Kidney glomerular epithelial cell (primary cell): ENCODE results near the gene NUP35.

Source experiments
- DNase-seq: peaks from one replicate; lab custom pipeline; 2025; lab: John Stamatoyannopoulos, UW

Gene NUP35

GRCh38 chr2:183124222-183124956, at the start of gene NUP35:
Gene NUP35 (plus strand): TSS chr2:183124443. CDS start chr2:183124458, 15 bp downstream.
- DNase-seq = peak; percentile 89

GRCh38 chr2:183078163-183078463, 46.1 kb upstream of the NUP35 start:
- no peak for DNase-seq

- peak; percentile 99 for DNase-seq
Observed at GRCh38 chr2:183078464-183079138, 45.6 kb upstream of the NUP35 start, which contains the start of gene DUSP19. Gene DUSP19 (plus strand): TSS chr2:183078747. CDS start chr2:183078934, 187 bp downstream.

- no peak for DNase-seq
Observed at GRCh38 chr2:183079139-183079775, 45.0 kb upstream of the NUP35 start.

- no peak for DNase-seq
Observed at GRCh38 chr2:183081911-183082310, 42.3 kb upstream of the NUP35 start.

- no peak for DNase-seq
Observed at GRCh38 chr2:183088061-183088460, 36.2 kb upstream of the NUP35 start.

- no peak for DNase-seq
Observed at GRCh38 chr2:183089192-183089851, 34.9 kb upstream of the NUP35 start.

GRCh38 chr2:183091318-183091953, 32.8 kb upstream of the NUP35 start:
- DNase-seq = no peak

- no peak for DNase-seq
Observed at GRCh38 chr2:183091954-183092345, 32.3 kb upstream of the NUP35 start.

- DNase-seq = peak; percentile 51
Observed at GRCh38 chr2:183093857-183094657, 30.2 kb upstream of the NUP35 start.

- DNase-seq = no peak
Observed at GRCh38 chr2:183105402-183106134, 18.7 kb upstream of the NUP35 start.

- no peak for DNase-seq
Observed at GRCh38 chr2:183112577-183112976, 11.7 kb upstream of the NUP35 start.

- DNase-seq = no peak
Observed at GRCh38 chr2:183113630-183114029, 10.6 kb upstream of the NUP35 start.

- DNase-seq = no peak
Observed at GRCh38 chr2:183117226-183117625, 7.0 kb upstream of the NUP35 start.

GRCh38 chr2:183123117-183123958, 905 bp upstream of the NUP35 start:
- DNase-seq = no peak

GRCh38 chr2:183123959-183124221, 353 bp upstream of the NUP35 start:
- DNase-seq = no peak

- no peak for DNase-seq
Observed at GRCh38 chr2:183124957-183125255, 663 bp downstream of the NUP35 start.

GRCh38 chr2:183125659-183126341, 1.6 kb downstream of the NUP35 start:
- no peak for DNase-seq

- peak; percentile 19 for DNase-seq
Observed at GRCh38 chr2:183126635-183127034, 2.4 kb downstream of the NUP35 start.

GRCh38 chr2:183134016-183134415, 9.8 kb downstream of the NUP35 start:
- no peak for DNase-seq
